Measurements from ENCODE around the gene ERN1.

Gene ERN1

GRCh38 chr17:64065161-64065560 lies 64.8 kb downstream of the ERN1 start:
- DNase-seq (ENCODE audit: low read depth), result no peak
- TF ChIP-seq CTCF (IDR thresholded peaks at IDR 0.05; ENCODE audit: control insufficient read depth, insufficient read depth, low read depth, low read length, missing control alignments), result no peak
- no peak overlapping the region for H3K4me3 ChIP-seq (ENCODE audit: control insufficient read depth, low read depth, low read length)

- no peak for TF ChIP-seq CTCF (IDR thresholded peaks at IDR 0.05; ENCODE audit: control insufficient read depth, insufficient read depth, low read depth, low read length, missing control alignments)
- DNase-seq (ENCODE audit: low read depth), result no peak
- H3K4me3 ChIP-seq (ENCODE audit: control insufficient read depth, low read depth, low read length), result no peak overlapping the region
Measured at GRCh38 chr17:64064331-64064730, 65.6 kb downstream of the ERN1 start.

GRCh38 chr17:64063766-64064224 lies 66.1 kb downstream of the ERN1 start:
- H3K4me3 ChIP-seq (ENCODE audit: control insufficient read depth, low read depth, low read length), result no peak overlapping the region
- peak; percentile 38 for TF ChIP-seq CTCF (IDR thresholded peaks at IDR 0.05; ENCODE audit: control insufficient read depth, insufficient read depth, low read depth, low read length, missing control alignments)
- no peak for DNase-seq (ENCODE audit: low read depth)

GRCh38 chr17:64063088-64063487 lies 66.9 kb downstream of the ERN1 start:
- DNase-seq (ENCODE audit: low read depth), result no peak

GRCh38 chr17:64061178-64061898 lies 68.6 kb downstream of the ERN1 start:
- no peak for DNase-seq (ENCODE audit: low read depth)
- TF ChIP-seq CTCF (IDR thresholded peaks at IDR 0.05; ENCODE audit: control insufficient read depth, insufficient read depth, low read depth, low read length, missing control alignments), result no peak
- no peak overlapping the region for H3K4me3 ChIP-seq (ENCODE audit: control insufficient read depth, low read depth, low read length)

More at GRCh38 chr17:64063088-64063487, 66.9 kb downstream of the ERN1 start:
- no peak for TF ChIP-seq CTCF (IDR thresholded peaks at IDR 0.05; ENCODE audit: control insufficient read depth, insufficient read depth, low read depth, low read length, missing control alignments)
- no peak overlapping the region for H3K4me3 ChIP-seq (ENCODE audit: control insufficient read depth, low read depth, low read length)

- TF ChIP-seq CTCF (IDR thresholded peaks at IDR 0.05; ENCODE audit: control insufficient read depth, insufficient read depth, low read depth, low read length, missing control alignments), result no peak
- DNase-seq (ENCODE audit: low read depth), result no peak
- H3K4me3 ChIP-seq (ENCODE audit: control insufficient read depth, low read depth, low read length), result no peak overlapping the region
Measured at GRCh38 chr17:64060331-64060730, 69.6 kb downstream of the ERN1 start.
